ENCODE results near the gene RNF41. TPM values are rescaled to one million over a fixed set of nuclear protein-coding genes. Genes with fewer than 3 reads are reported as not detected.

RNF41 gene
- total and polyA plus RNA-seq, 2 of the 13 experiments (the other 11 are each of a cell fraction or from before 2014, with no cell fraction given) = 27.1 to 39.4 TPM

GRCh38 chr12:56172839-56173238 lies 48.9 kb downstream of the RNF41 start:
- no peak overlapping the region for H3K4me2 ChIP-seq (ENCODE audit: low read depth, low read length)
- DNase-seq (ENCODE audit: low spot score) (no peak), FAIRE-seq (no peak), ATAC-seq (no peak)
- H3K4me1 ChIP-seq (ENCODE audit: insufficient read depth, low read length) = no peaks in the 10 kb centered on the region
- TF ChIP-seq TFDP2 (CRISPR knock-in tag; IDR thresholded peaks at IDR 0.05) (no peak), SUZ12 (IDR thresholded peaks at IDR 0.05; ENCODE audit: low read depth, low read length) (no peak), ZFP36 (IDR thresholded peaks at IDR 0.05; ENCODE audit: borderline replicate concordance, low read depth, low read length, partially characterized antibody) (no peak), RAD21 (CRISPR knock-in tag; IDR thresholded peaks at IDR 0.05) (no peak), CCDC6 (CRISPR knock-in tag; IDR thresholded peaks at IDR 0.05) (no peak), ZNF75D (CRISPR knock-in tag; IDR thresholded peaks at IDR 0.05; ENCODE audit: borderline replicate concordance) (no peak), ZFAT (CRISPR knock-in tag; conservative IDR thresholded peaks at IDR 0.05) (no peak), MTF2 (CRISPR knock-in tag; IDR thresholded peaks at IDR 0.05; ENCODE audit: borderline replicate concordance) (no peak)
- TF ChIP-seq, protein P1, sequence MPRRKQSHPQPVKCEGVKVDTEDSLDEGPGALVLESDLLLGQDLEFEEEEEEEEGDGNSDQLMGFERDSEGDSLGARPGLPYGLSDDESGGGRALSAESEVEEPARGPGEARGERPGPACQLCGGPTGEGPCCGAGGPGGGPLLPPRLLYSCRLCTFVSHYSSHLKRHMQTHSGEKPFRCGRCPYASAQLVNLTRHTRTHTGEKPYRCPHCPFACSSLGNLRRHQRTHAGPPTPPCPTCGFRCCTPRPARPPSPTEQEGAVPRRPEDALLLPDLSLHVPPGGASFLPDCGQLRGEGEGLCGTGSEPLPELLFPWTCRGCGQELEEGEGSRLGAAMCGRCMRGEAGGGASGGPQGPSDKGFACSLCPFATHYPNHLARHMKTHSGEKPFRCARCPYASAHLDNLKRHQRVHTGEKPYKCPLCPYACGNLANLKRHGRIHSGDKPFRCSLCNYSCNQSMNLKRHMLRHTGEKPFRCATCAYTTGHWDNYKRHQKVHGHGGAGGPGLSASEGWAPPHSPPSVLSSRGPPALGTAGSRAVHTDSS (CRISPR knock-in tag; conservative IDR thresholded peaks at IDR 0.05) = no peak
- TF ChIP-seq, protein P2, sequence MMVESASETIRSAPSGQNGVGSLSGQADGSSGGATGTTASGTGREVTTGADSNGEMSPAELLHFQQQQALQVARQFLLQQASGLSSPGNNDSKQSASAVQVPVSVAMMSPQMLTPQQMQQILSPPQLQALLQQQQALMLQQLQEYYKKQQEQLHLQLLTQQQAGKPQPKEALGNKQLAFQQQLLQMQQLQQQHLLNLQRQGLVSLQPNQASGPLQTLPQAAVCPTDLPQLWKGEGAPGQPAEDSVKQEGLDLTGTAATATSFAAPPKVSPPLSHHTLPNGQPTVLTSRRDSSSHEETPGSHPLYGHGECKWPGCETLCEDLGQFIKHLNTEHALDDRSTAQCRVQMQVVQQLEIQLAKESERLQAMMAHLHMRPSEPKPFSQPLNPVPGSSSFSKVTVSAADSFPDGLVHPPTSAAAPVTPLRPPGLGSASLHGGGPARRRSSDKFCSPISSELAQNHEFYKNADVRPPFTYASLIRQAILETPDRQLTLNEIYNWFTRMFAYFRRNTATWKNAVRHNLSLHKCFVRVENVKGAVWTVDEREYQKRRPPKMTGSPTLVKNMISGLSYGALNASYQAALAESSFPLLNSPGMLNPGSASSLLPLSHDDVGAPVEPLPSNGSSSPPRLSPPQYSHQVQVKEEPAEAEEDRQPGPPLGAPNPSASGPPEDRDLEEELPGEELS (CRISPR knock-in tag; IDR thresholded peaks at IDR 0.05) = no peak
- TF ChIP-seq, protein P3, sequence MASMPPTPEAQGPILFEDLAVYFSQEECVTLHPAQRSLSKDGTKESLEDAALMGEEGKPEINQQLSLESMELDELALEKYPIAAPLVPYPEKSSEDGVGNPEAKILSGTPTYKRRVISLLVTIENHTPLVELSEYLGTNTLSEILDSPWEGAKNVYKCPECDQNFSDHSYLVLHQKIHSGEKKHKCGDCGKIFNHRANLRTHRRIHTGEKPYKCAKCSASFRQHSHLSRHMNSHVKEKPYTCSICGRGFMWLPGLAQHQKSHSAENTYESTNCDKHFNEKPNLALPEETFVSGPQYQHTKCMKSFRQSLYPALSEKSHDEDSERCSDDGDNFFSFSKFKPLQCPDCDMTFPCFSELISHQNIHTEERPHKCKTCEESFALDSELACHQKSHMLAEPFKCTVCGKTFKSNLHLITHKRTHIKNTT (CRISPR knock-in tag; IDR thresholded peaks at IDR 0.05) = no peak
- no peaks in the 10 kb centered on the region for H3K9me3 ChIP-seq (ENCODE audit: low read length)
- H3K9ac ChIP-seq (ENCODE audit: insufficient read depth, low read depth, low read length) = no peak overlapping the region
- peaks cover 19 to 60% of the 10 kb centered on the region in 2 experiments for H3K36me3 ChIP-seq (replicated peaks in 1 of 2; ENCODE audit: control insufficient read depth in 1 of 2, insufficient read depth in 2 of 2, low read length in 2 of 2)
- H2AFZ ChIP-seq (ENCODE audit: low read length) = no peak overlapping the region
- over 99% methylated on average over 7 of the region's 7 CpGs for WGBS (ENCODE audit: low lambda C conversion rate)
- intact Hi-C loops (cut with micrococcal nuclease; ENCODE audit: unreplicated experiment) (no loop called here), in situ Hi-C loops (cut with HindIII; ENCODE audit: extremely low pct_ligation_motif_present, low pct_unique_long_range_greater_than_20kb) (no loop called here)
- H3K27ac ChIP-seq (ENCODE audit: extremely low read length, insufficient read depth, low read length) = no peak overlapping the region
- no TSS peak for BruUV-seq (replicated peaks)
- no peaks in the 10 kb centered on the region for H3K27me3 ChIP-seq (ENCODE audit: control insufficient read depth in 1 of 2, insufficient read depth in 2 of 2, low read length in 2 of 2)
- CTCF ChIA-PET (ENCODE audit: low intra/inter-chr PET ratio, low total read pairs) = no interaction called here
- no peak overlapping the region for H3K4me3 ChIP-seq (replicated peaks in 1 of 3; ENCODE audit: insufficient read depth in 1 of 3, low read depth in 2 of 3, low read length in 3 of 3)
- H4K20me1 ChIP-seq (ENCODE audit: insufficient read depth, low read length) = no peaks in the 10 kb centered on the region
- POLR2A ChIA-PET = no interaction called here
- H3K79me2 ChIP-seq (ENCODE audit: insufficient read depth, low read length) = no peaks in the 10 kb centered on the region

Data from HepG2 (cell line).